ENCODE data around the gene FAM13A. TPM values are rescaled to one million over a fixed set of nuclear protein-coding genes. Genes with fewer than 3 reads are reported as not detected.
"Not testable (repeated sequence)": the region's sequence is repeated elsewhere in the genome, so short reads cannot be mapped to it uniquely, and the experiment has no call there.

The FAM13A gene
- total and polyA plus RNA-seq, 3 donors from 2014 or later: 30.7 to 123 (median 109) TPM

DNA sequence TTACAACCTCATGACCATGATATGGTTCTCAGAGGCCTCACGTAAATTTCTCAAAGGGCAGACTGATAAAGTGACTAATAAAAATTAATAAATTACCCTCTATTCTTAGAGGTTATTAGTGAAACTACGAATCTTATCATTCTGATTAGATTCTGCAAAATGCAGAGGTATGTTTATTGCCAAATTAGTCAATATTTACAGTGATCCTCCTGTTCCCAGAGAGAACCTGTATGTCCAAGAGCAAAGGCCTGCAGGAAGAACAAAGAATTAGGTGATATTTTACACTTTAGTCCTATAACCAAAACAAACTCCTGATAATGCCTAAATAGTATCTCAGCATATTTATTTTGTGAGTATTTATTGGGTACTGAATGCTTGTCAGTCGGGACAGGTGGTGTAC lies 58.1 kb downstream of the FAM13A start:
- intact Hi-C loops (cut with DNase I; ENCODE audit: low total_unique reads): no loop called here
- H3K36me3 ChIP-seq (ENCODE audit: low read depth, missing control alignments): no peaks in the 10 kb centered on the region
- 74 to 91% methylated on average over 3 of the region's 3 CpGs for WGBS, 2 donors
- H3K27me3 ChIP-seq: no peaks in the 10 kb centered on the region
- TF ChIP-seq POLR2A (IDR thresholded peaks at IDR 0.05): no peak
- TF ChIP-seq, protein P1, sequence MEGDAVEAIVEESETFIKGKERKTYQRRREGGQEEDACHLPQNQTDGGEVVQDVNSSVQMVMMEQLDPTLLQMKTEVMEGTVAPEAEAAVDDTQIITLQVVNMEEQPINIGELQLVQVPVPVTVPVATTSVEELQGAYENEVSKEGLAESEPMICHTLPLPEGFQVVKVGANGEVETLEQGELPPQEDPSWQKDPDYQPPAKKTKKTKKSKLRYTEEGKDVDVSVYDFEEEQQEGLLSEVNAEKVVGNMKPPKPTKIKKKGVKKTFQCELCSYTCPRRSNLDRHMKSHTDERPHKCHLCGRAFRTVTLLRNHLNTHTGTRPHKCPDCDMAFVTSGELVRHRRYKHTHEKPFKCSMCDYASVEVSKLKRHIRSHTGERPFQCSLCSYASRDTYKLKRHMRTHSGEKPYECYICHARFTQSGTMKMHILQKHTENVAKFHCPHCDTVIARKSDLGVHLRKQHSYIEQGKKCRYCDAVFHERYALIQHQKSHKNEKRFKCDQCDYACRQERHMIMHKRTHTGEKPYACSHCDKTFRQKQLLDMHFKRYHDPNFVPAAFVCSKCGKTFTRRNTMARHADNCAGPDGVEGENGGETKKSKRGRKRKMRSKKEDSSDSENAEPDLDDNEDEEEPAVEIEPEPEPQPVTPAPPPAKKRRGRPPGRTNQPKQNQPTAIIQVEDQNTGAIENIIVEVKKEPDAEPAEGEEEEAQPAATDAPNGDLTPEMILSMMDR (IDR thresholded peaks at IDR 0.05): no peak
- no peak for DNase-seq
- H3K27ac ChIP-seq: no peak overlapping the region
- no peaks in the 10 kb centered on the region for H3K9me3 ChIP-seq
- H3K4me3 ChIP-seq: no peak overlapping the region
- H3K4me1 ChIP-seq: no peaks in the 10 kb centered on the region

DNA sequence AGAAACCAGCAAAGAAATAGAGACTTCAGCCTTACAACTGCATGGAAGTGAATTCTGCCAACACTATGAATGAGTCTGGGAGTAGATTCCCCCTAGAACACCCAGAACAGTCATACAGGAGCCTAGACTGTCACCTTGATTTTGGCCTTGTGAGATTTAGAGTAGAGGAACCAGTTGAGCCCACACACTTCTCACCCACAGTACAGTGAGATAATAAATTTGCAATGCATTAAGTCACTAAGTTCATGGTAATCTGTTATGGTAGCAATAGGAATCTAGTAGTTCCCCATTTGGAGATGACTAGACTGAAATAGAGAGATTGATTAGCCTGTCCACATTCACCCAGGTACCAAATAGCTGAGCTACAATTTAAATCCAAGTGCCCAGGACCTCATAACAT lies 59.0 kb downstream of the FAM13A start:
- no peaks in the 10 kb centered on the region for H3K27me3 ChIP-seq
- no peak for TF ChIP-seq POLR2A (IDR thresholded peaks at IDR 0.05)
- TF ChIP-seq, protein P1 (IDR thresholded peaks at IDR 0.05): no peak
- no peaks in the 10 kb centered on the region for H3K4me1 ChIP-seq
- no peak overlapping the region for H3K27ac ChIP-seq
- DNase-seq: no peak
- H3K9me3 ChIP-seq: no peaks in the 10 kb centered on the region
- H3K36me3 ChIP-seq (ENCODE audit: low read depth, missing control alignments): no peaks in the 10 kb centered on the region
- intact Hi-C loops (cut with DNase I; ENCODE audit: low total_unique reads): no loop called here
- H3K4me3 ChIP-seq: no peak overlapping the region

GRCh38 chr4:88995874-88996273 lies 61.1 kb downstream of the FAM13A start:
- Histone ChIP-seq H3K4me3 (no peak overlapping the region), H3K27ac (no peak overlapping the region), H3K27me3 (no peaks in the 10 kb centered on the region), H3K36me3 (ENCODE audit: low read depth, missing control alignments) (no peaks in the 10 kb centered on the region), H3K9me3 (no peaks in the 10 kb centered on the region), H3K4me1 (no peaks in the 10 kb centered on the region)
- 93 to 100% methylated on average over 1 of the region's 1 CpG for WGBS, 2 donors
- no peak for TF ChIP-seq POLR2A (IDR thresholded peaks at IDR 0.05)
- TF ChIP-seq, protein P1 (IDR thresholded peaks at IDR 0.05): no peak
- no peak for DNase-seq
- intact Hi-C loops (cut with DNase I; ENCODE audit: low total_unique reads): no loop called here

GRCh38 chr4:88995257-88995656 lies 61.7 kb downstream of the FAM13A start:
- H3K4me3 ChIP-seq; H3K9me3 ChIP-seq; H3K36me3 ChIP-seq (ENCODE audit: low read depth, missing control alignments); H3K27ac ChIP-seq; H3K4me1 ChIP-seq; intact Hi-C loops (cut with DNase I; ENCODE audit: low total_unique reads); DNase-seq; H3K27me3 ChIP-seq: not testable (repeated sequence)
- WGBS, 2 donors: 71 to 100% methylated on average over 1 of the region's 1 CpG

GRCh38 chr4:88993246-88993645 lies 63.7 kb downstream of the FAM13A start:
- no peak for DNase-seq
- TF ChIP-seq POLR2A (IDR thresholded peaks at IDR 0.05): no peak
- TF ChIP-seq, protein P1 (IDR thresholded peaks at IDR 0.05): no peak
- Histone ChIP-seq H3K9me3 (no peaks in the 10 kb centered on the region), H3K27me3 (no peaks in the 10 kb centered on the region), H3K4me1 (no peaks in the 10 kb centered on the region), H3K36me3 (ENCODE audit: low read depth, missing control alignments) (no peaks in the 10 kb centered on the region), H3K4me3 (no peak overlapping the region), H3K27ac (no peak overlapping the region)
- intact Hi-C loops (cut with DNase I; ENCODE audit: low total_unique reads): no loop called here
- 92 to 99% methylated on average over 2 of the region's 2 CpGs for WGBS, 2 donors
